Left colon (tissue), 2 donors: Measurements from ENCODE around the gene VAV2. TPM values are rescaled to one million over a fixed set of nuclear protein-coding genes. Genes with fewer than 3 reads are reported as not detected.

Source experiments
- ATAC-seq: fragments of 200-7000 bp; cut with Tn5 transposase; one replicate; pipeline ENCODE4 v1.9.1; 2020; ENCODE audit warnings: mild to moderate bottlenecking, moderate library complexity
- DNase-seq, 2 donors: peaks; one replicate each; pipeline ENCODE4 v3.0.0-alpha.2; 2020
- intact Hi-C, 2 donors: fragments of 100-400 bp; cut with DNase I in 1 of 2; cut with micrococcal nuclease in 1 of 2; formaldehyde crosslinking; loops; one replicate each; pipeline versions ENCODE4 v1.11.2 to v1.14.0; 2022; cut with DNase I, micrococcal nuclease
- total RNA-seq, 2 donors: library from RNA; stranded (reverse); fragmentation: NEBNext Ultra II Directional; extraction: Animal tissue kit (Norgen Biotek cat#: 25700); gene quantifications; one replicate each; pipeline ENCODE4 v1.2.1, GENCODE V29; 2021
- donor health status: DM: no; HTN: no; CAD: no.
- donor health status: DM: yes; HTN: yes; CAD: no.

The VAV2 gene
- total RNA-seq, 2 donors from 2014 or later, result 29.6 to 43.2 TPM

GRCh38 chr9:133975511-133975910, 16.6 kb downstream of the VAV2 start:
- DNase-seq (no peak), ATAC-seq (no peak)
- intact Hi-C loops, result no loop called here

DNA sequence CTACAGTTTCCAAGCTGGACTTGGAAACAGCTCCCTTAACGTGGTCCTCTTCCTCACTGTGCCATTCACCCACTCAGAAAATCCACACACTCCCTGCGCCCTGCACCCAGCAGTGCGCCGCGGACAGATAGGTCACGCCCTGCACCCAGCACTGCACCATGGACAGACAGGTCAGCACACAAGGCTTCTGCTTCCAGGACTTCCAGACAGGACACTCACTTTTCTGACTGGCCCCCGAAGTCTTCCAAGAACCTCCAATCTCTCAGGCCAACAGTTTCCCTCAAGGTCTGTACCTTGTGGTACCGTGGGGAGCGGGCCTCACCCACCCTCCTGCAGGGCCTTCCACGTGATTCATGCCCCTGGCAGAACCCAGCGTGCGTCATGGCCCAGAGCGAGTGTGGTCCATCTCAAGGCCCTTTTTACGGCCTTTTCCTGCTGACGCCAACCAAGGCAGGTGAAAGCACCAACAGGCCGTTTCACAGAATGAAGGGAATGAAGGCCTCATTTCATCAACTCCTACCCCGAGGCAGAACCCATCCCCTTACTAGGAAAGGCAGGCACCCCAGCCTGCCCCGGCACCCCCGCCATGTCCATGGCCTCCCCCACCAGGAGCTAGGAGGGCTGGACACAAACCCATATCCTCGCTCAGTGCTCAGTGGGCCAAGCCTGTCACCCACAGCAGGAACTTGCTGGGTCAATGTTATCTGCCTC, 17.3 kb downstream of the VAV2 start:
- DNase-seq (no peak), ATAC-seq (no peak)
- intact Hi-C loops, result no loop called here

GRCh38 chr9:133973791-133974630, 18.1 kb downstream of the VAV2 start:
- intact Hi-C loops, result no loop called here
- DNase-seq (peak; percentile 67 to 80), ATAC-seq (peak; percentile 63)

DNA sequence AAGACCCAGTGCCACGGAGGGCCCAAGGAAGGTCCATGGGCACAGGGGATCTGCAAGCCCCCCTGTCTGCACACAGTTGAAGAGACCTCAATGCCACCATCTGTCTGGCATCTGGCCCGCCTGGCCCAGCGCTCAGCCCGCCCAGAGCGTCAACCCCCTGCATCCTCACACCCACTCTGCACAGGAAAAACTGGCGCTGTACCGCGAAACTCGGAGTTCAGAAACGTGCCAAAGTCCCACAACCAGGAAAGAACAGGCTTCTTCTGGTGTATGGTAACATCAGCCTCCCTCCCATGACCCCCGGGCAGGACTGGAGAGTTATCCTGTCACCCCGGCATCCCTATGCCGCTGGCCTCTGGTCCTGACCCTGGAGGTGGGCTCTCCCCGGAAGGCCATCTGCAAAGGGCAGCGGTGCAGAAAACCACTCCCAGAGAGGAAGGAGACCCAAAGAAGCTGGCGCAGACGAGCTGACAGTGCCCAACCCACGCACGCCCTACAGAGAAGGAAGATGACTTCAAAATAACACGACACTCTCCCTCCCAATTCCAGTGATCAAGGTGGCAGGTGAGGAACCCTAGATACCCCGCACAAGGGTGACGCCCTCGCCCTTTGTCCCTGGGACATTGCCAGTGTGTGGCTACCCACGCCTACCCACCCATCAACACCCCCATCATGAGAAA, 18.9 kb downstream of the VAV2 start:
- intact Hi-C loops, result no loop called here
- peak; percentile 48 for ATAC-seq
- DNase-seq, result no peak

- intact Hi-C loops, result no loop called here
- DNase-seq (peak; percentile 82 to 84), ATAC-seq (peak; percentile 83)
These were observed 19.9 kb downstream of the VAV2 start for GRCh38 chr9:133971981-133972941.

- ATAC-seq (no peak), DNase-seq (no peak)
- intact Hi-C loops, result no loop called here
These were observed 20.8 kb downstream of the VAV2 start for GRCh38 chr9:133971121-133971951.

DNA sequence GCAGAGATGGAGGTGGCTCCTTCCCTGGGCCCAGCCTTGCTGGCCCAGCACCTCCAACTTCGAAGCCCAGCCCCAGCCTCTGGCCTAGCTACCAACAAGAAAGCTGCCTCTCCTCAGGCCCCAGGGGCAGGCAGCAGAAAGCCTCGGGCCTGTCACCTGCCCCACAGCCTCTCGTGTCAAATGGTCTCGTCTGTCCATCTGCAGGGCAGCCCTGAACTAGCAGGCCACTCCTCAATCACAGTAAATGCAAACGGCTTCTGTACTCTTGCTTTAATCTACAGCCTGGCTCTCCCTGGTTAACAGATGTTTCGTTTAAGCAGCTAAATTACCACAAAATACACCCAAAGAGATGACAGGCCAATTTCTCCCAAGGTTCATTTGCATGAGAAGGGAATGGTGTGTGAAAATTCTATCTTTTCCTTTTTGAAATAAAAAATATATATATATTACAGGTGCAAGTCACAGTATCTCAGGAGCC, 21.5 kb downstream of the VAV2 start:
- DNase-seq (no peak), ATAC-seq (no peak)
- intact Hi-C loops, result no loop called here

DNA sequence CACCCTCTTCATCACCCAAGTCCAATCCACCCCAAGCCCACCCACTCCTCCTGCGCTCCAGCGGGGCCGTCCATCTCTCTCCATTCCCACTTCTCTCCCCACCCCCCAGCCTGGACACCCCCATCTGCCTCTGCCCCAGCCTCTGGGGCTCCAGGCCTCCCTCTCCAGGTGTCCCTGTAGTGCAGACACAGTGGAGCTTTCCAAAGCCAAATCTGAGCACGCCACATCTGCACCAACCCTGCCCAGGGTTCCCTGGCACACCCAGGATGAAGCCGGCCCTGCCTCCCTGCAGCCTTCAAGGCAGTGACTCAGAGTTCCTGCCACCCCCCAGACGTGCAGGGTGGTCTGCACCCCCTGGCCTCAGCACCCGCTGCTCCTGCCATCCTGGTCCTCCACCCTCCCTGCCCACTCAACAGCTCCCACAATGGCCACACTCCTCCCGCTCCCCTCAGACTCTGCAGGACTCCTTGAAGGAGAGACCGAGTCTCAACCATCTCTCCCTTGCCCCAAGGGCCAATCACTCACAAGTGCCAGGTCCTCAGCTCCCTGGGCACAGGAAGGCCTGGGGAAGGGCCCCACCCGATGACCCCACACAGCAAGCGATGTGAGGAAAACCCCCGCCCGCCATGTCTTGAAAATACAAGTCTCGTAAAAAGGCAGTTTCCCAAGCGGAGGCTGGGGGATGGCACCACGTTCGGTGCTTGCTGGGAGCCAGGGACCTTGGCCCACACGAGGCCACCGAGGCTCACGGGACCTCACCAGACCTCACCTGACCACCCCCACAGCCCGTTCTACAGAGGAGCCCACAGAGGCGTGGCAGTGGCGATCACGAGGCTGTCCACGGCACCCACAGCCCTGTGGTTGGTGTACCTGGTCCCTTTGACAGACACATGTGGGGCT, 22.2 kb downstream of the VAV2 start:
- intact Hi-C loops, result no loop called here
- DNase-seq (no peak), ATAC-seq (no peak)

- intact Hi-C loops, result no loop called here
- ATAC-seq (no peak), DNase-seq (no peak)
These were observed 23.0 kb downstream of the VAV2 start for GRCh38 chr9:133968966-133969617.

- intact Hi-C loops, result no loop called here
- ATAC-seq (no peak), DNase-seq (no peak)
These were observed 23.7 kb downstream of the VAV2 start for GRCh38 chr9:133968428-133968827.

- ATAC-seq, result no peak
- no peak for DNase-seq
- intact Hi-C loops, result no loop called here
These were observed 24.9 kb downstream of the VAV2 start for GRCh38 chr9:133967024-133967741.

DNA sequence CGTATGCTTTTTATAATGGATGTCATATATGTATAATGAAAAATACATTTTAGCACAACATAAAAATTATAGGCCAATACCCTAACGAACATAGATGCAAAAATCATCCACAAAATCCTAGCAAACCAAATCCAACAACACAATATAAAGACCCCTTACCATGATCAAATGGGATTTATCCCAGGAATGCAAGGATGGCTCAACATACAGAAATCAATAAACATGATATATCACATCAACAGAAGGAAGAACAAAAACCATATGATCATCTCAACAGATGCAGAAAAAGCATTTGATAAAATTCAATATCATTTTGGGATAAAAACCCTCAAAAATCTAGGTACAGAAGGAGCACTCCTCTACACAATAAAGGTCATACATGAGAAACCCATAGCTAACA, 27.7 kb downstream of the VAV2 start:
- no peak for ATAC-seq
- intact Hi-C loops, result no loop called here
- DNase-seq, result no peak

GRCh38 chr9:133963166-133963565, 29.0 kb downstream of the VAV2 start:
- intact Hi-C loops, result no loop called here
- ATAC-seq, result no peak
- DNase-seq, result no peak

DNA sequence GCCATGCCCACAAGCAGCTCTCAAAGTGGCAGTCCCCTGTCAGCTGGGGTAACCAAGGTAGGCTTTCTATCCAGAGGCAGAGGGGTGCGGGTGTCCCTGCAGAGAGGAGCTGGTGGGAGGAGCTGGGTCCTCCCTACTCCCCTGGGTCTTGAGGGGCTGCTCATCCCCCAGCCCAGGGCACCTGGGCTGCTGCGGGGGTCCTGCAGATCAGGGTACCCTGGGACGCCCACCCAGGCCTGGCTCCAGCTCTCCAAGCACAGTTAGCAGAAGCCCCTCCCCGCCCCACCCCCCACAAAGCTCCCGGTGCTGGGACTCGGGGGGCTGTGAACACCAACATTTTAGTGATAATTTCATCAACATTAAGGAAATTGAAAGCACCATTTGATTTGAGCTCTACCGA, 29.8 kb downstream of the VAV2 start:
- no peak for ATAC-seq
- intact Hi-C loops, result no loop called here
- no peak for DNase-seq

DNA sequence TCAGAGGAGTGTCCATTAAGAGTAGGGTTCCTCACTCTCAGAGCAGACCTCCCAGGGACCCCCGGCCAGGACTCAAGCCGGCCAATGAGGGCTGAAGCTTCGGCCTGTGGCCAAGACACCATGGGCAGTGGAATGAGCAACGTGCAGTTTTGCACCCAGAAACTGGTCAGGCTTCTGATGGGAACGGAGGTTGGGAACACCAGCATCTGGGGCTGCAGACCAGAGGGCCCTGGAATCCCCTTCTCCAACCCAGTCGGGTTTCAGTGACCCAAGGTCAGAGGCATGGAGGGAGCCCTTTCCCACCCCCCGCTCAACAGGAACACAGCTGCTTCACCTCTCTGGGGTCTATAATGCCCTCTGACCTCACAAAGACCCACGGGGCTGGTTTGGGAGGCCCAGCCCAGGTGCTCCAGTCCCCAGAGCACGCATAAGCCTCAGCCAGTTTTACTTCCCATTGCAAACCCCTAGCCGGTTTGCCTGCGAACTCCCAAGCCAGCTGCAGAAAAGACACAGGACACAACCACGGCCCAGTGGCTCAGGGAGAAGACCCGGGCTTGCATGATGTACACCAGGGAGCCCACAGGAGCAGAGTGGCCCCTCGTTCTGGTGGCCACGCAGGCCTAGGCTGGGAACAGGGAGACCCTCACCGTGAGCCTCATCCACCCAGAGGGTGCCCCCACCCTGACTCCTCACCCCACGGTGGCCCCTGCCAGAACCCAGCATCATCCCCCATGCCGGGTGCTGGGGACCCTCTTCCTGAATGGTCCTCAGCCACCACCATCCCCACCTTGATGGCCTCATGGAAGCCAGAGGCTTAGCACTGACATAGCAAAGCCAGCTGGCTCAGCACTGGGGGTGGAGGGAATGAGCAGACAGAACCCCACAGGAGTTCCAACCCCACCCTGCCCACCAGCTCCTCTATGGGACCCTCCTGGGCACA, 30.6 kb downstream of the VAV2 start:
- intact Hi-C loops, result no loop called here
- ATAC-seq (no peak), DNase-seq (no peak)
